BJ (cell line): Measurements from ENCODE around the gene CEP104. TPM values are rescaled to one million over a fixed set of nuclear protein-coding genes. Genes with fewer than 3 reads are reported as not detected.

Source experiments
- CTCF ChIA-PET: fragments of 350-600 bp; formaldehyde crosslinking; extraction: SDS; loops from one replicate; lab custom pipeline; 2021; ENCODE audit warnings: antibody characterized with exemption, inconsistent platforms; lab: Yijun Ruan, JAX
- POLR2A ChIA-PET: fragments of 300-600 bp; sonication (Branson Sonifier 250); formaldehyde crosslinking; extraction: SDS; loops from one replicate; lab custom pipeline; 2021; ENCODE audit warnings: antibody characterized with exemption; lab: Charles Lee
- DNase-seq: peaks from one replicate; pipeline ENCODE4 v3.0.0-alpha.2; 2011; ENCODE audit warnings: low read depth
- H3K27me3 ChIP-seq: 2 replicates; pipeline ENCODE4 v1.6.0; 2011; ENCODE audit warnings: low read length; ENCODE audit not compliant: control insufficient read depth, insufficient read depth
- H3K36me3 ChIP-seq: 2 replicates; pipeline ENCODE4 v1.5.1; 2011; ENCODE audit warnings: low read length; ENCODE audit not compliant: control insufficient read depth, insufficient read depth
- H3K4me3 ChIP-seq: 2 replicates; pipeline ENCODE4 v1.5.1; 2011; ENCODE audit warnings: low read depth, mild to moderate bottlenecking, control low read depth, low read length
- CTCF ChIP-seq: IDR thresholded peaks from 2 replicates; pipeline ENCODE4 v1.5.1; 2011; ENCODE audit warnings: low read depth, mild to moderate bottlenecking, control low read depth, inconsistent platforms, low read length, moderate library complexity; ENCODE audit not compliant: insufficient read depth
- polyA plus RNA-seq: library from polyadenylated mRNA; depleted of rRNA; stranded (reverse); fragments of >200 nt; gene quantifications from 2 replicates; pipeline ENCODE4 v1.2.3, GENCODE V29; 2011

CEP104 gene
- polyA plus RNA-seq, 1 experiment = 19.5 TPM

DNA sequence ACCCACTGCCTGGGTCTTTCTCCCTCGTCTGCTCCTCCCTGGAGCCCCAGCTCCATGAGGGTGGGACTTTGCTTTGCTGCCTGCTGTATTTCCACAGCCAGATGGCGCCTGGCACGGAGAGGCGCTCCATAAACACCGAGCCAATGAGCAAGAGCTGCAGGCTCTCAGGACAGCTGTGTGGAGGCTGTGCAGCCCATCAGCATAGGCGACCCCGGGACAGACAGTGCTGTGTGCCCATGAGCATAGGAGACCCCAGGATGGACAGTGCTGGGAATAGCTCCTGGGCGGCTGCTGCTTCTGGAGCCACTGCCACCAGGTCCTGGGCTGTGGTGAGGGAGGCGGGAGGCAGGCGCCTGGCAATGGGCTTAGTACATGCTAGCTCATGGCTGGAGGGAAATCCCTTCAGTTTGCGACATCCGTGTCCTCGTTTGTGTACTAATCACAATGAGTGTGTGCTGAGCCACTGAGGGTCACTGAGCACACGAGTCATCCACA is 29.2 kb downstream of the CEP104 start:
- no peak overlapping the region for H3K4me3 ChIP-seq
- CTCF ChIA-PET = no interaction called here
- DNase-seq = no peak
- POLR2A ChIA-PET = no interaction called here
- no peak for TF ChIP-seq CTCF
- no peaks in the 10 kb centered on the region for H3K27me3 ChIP-seq
- peaks cover 24% of the 10 kb centered on the region for H3K36me3 ChIP-seq

DNA sequence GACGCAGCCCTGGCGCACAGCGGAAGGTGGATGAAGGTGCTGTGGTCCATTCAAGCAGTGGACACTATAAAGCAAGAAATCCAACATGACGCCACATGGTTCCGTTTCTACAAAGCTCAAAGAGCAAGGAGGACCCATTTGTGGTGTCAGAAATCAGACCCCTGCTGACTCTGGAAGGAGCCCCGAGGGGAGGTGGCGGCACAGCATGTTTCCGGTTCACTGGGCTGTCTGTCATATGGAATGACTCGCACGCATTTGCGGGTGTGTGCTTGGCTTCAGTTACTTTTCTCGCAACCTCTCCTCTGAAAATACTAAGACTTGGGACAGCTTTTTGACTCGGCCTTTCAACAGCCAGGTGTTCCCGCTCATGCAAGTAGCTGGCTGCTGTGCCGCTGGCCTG is 31.7 kb downstream of the CEP104 start:
- ChIA-PET POLR2A (no interaction called here), CTCF (no interaction called here)
- Histone ChIP-seq H3K27me3 (no peaks in the 10 kb centered on the region), H3K4me3 (no peak overlapping the region), H3K36me3 (peaks cover 32% of the 10 kb centered on the region)
- no peak for DNase-seq
- no peak for TF ChIP-seq CTCF

- Histone ChIP-seq H3K27me3 (no peaks in the 10 kb centered on the region), H3K36me3 (peaks cover 32% of the 10 kb centered on the region), H3K4me3 (no peak overlapping the region)
- no peak for TF ChIP-seq CTCF
- ChIA-PET POLR2A (no interaction called here), CTCF (no interaction called here)
- DNase-seq = no peak
These were observed 32.4 kb downstream of the CEP104 start for GRCh38 chr1:3824650-3825049.

DNA sequence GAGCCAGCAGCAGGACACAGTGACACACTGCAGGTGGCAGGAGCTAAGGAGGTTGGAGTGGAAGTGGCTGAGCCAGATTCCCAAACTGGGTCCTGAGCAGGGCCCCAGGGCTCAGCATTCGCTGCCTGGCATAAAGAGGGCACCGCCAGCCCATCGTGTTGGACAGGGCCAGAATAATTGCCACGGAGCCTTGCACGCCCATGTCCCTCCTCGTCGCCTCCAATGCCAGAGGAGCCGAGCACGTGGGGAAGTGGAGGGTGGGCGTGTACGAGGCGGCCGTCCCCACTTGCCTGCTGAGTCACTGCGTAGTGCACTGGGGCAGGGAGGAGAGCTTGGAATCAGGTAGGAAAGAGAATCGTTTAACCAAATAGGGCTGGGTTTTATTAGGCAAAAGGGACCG is 34.6 kb downstream of the CEP104 start:
- no peak for TF ChIP-seq CTCF
- no peak for DNase-seq
- Histone ChIP-seq H3K4me3 (no peak overlapping the region), H3K27me3 (no peaks in the 10 kb centered on the region), H3K36me3 (peaks cover 20% of the 10 kb centered on the region)
- POLR2A ChIA-PET = no interaction called here
- CTCF ChIA-PET = no interaction called here

- ChIA-PET POLR2A (no interaction called here), CTCF (no interaction called here)
- TF ChIP-seq CTCF = no peak
- Histone ChIP-seq H3K4me3 (no peak overlapping the region), H3K27me3 (no peaks in the 10 kb centered on the region), H3K36me3 (peaks cover 20% of the 10 kb centered on the region)
- no peak for DNase-seq
These were observed 35.1 kb downstream of the CEP104 start for GRCh38 chr1:3821908-3822307.
